B cell (primary cell): ENCODE results near the gene TIMM44. TPM values are rescaled to one million over a fixed set of nuclear protein-coding genes. Genes with fewer than 3 reads are reported as not detected.

Experiments used
- ATAC-seq: fragments of 200-7000 bp; cut with Tn5 transposase; one replicate; pipeline ENCODE4 v1.10.0; 2021; ENCODE audit warnings: low read depth, mild to moderate bottlenecking, moderate number of reproducible peaks, moderate library complexity
- CTCF ChIA-PET: fragments of 350-600 bp; sonication (Branson Sonifier 250); formaldehyde crosslinking; loops from one replicate; lab custom pipeline; 2021; ENCODE audit warnings: antibody characterized with exemption, inconsistent platforms; lab: Charles Lee
- POLR2A ChIA-PET: fragments of 350-600 bp; sonication (Branson Sonifier 250); formaldehyde crosslinking; loops from one replicate; lab custom pipeline; 2021; ENCODE audit warnings: antibody characterized with exemption; lab: Charles Lee
- DNase-seq: peaks from one replicate; pipeline ENCODE4 v3.0.0; 2013
- H2AFZ ChIP-seq: 2 replicates; pipeline ENCODE4 v1.6.1; 2012; ENCODE audit warnings: mild to moderate bottlenecking, low read depth, low read length; ENCODE audit not compliant: insufficient read depth, poor library complexity, severe bottlenecking
- H3K27ac ChIP-seq, 2 donors: 1 replicate in 1 of 2; 2 replicates in 1 of 2; pipeline ENCODE4 v1.5.1; 2012 to 2013; ENCODE audit warnings: low read length in 2 of 2, mild to moderate bottlenecking in 2 of 2, moderate library complexity in 1 of 2
- H3K27me3 ChIP-seq, 4 experiments: fragments of 200-600 bp in 1 of 4; sonication (generic) in 1 of 4; replicated peaks in 1 of 4; 1 replicate in 2 of 4; 2 replicates in 2 of 4; pipeline versions ENCODE4 v1.6.1 to v1.7.0; 2013 to 2016; ENCODE audit warnings: low read length in 3 of 4, mild to moderate bottlenecking in 2 of 4, mixed read lengths in 1 of 4, moderate library complexity in 1 of 4; ENCODE audit not compliant: insufficient read depth in 4 of 4, control insufficient read depth in 3 of 4; ENCODE audit errors: control extremely low read depth in 1 of 4
- H3K36me3 ChIP-seq, 2 experiments: replicated peaks in 1 of 2; 1 replicate in 1 of 2; 2 replicates in 1 of 2; pipeline versions ENCODE4 v1.6.1 to v1.7.1; 2013; ENCODE audit warnings: low read length in 1 of 2; ENCODE audit not compliant: insufficient read depth in 2 of 2, control insufficient read depth in 1 of 2; ENCODE audit errors: control extremely low read depth in 1 of 2, extremely low read depth in 1 of 2
- H3K4me1 ChIP-seq, 2 donors: fragments of 200-600 bp in 1 of 2; sonication (generic) in 1 of 2; 1 replicate in 1 of 2; 2 replicates in 1 of 2; pipeline versions ENCODE4 v1.5.1 to v1.6.1; 2013 to 2017; ENCODE audit warnings: low read length in 2 of 2; ENCODE audit not compliant: control insufficient read depth in 2 of 2, insufficient read depth in 2 of 2
- H3K4me2 ChIP-seq: replicated peaks from 2 replicates; pipeline ENCODE3; 2012; ENCODE audit warnings: mild to moderate bottlenecking, low read depth, low read length; ENCODE audit not compliant: poor library complexity, severe bottlenecking
- H3K4me3 ChIP-seq, 5 experiments: fragments of 200-600 bp in 1 of 5; sonication (generic) in 1 of 5; 1 replicate in 3 of 5; 2 replicates in 2 of 5; pipeline versions ENCODE4 v1.5.1 to v1.7.0; 2011 to 2016; ENCODE audit warnings: low read length in 4 of 5, mild to moderate bottlenecking in 4 of 5, low read depth in 2 of 5, control low read depth in 1 of 5, moderate library complexity in 1 of 5; ENCODE audit not compliant: insufficient read depth in 1 of 5; ENCODE audit errors: control extremely low read depth in 1 of 5, extremely low read depth in 1 of 5
- H3K79me2 ChIP-seq: fragments of 200-600 bp; sonication (generic); one replicate; pipeline ENCODE4 v1.6.0; 2016; ENCODE audit warnings: low read length; ENCODE audit not compliant: control insufficient read depth, insufficient read depth
- H3K9ac ChIP-seq: fragments of 200-600 bp; sonication (generic); 2 replicates; pipeline ENCODE4 v1.6.1; 2017; ENCODE audit warnings: mild to moderate bottlenecking, low read length, moderate library complexity
- H3K9me3 ChIP-seq, 3 donors: one replicate each; pipeline versions ENCODE4 v1.6.1 to v1.7.1; 2013; ENCODE audit warnings: low read length in 2 of 3; ENCODE audit not compliant: control insufficient read depth in 2 of 3, insufficient read depth in 1 of 3; ENCODE audit errors: control extremely low read depth in 1 of 3
- H4K20me1 ChIP-seq: 2 replicates; pipeline ENCODE4 v1.6.0; 2012; ENCODE audit warnings: mild to moderate bottlenecking, low read length; ENCODE audit not compliant: insufficient read depth, control insufficient read depth, poor library complexity, severe bottlenecking
- H3K27ac Mint-ChIP-seq: one replicate; pipeline ENCODE4 v1.8.0; 2021; ENCODE audit warnings: mixed read lengths
- H3K27me3 Mint-ChIP-seq: one replicate; pipeline ENCODE4 v1.8.0; 2021; ENCODE audit warnings: mixed read lengths
- H3K4me1 Mint-ChIP-seq: one replicate; pipeline ENCODE4 v1.8.0; 2021; ENCODE audit warnings: mixed read lengths
- H3K4me3 Mint-ChIP-seq: one replicate; pipeline ENCODE4 v1.8.0; 2021; ENCODE audit warnings: mixed read lengths
- H3K9me3 Mint-ChIP-seq: one replicate; pipeline ENCODE4 v1.8.0; 2022; ENCODE audit warnings: mixed read lengths; ENCODE audit not compliant: insufficient read depth
- CTCF ChIP-seq: fragments of 200-600 bp; IDR thresholded peaks from one replicate; pipeline ENCODE4 v1.8.0; 2022; ENCODE audit warnings: antibody characterized with exemption, mild to moderate bottlenecking
- WGBS: methylation state at CpG from one replicate; pipeline ENCODE4 v1.1.5; 2013; ENCODE audit warnings: missing lambda C conversion rate; ENCODE audit not compliant: insufficient coverage; 5-methylcytosine and 5-hydroxymethylcytosine counted together
- intact Hi-C: fragments of 100-400 bp; cut with micrococcal nuclease; formaldehyde crosslinking; loops from one replicate; pipeline ENCODE4 v1.10.0; 2022
- polyA plus RNA-seq: library from polyadenylated mRNA; depleted of rRNA; stranded (reverse); fragments of >200 nt; gene quantifications from 2 replicates; pipeline ENCODE4 v1.2.3, GENCODE V29; 2012
- total RNA-seq, 2 donors: library from RNA; stranded (reverse); fragments of 120-200 nt in 1 of 2; gene quantifications; 1 replicate in 1 of 2; 2 replicates in 1 of 2; pipeline versions ENCODE4 v1.2.3 to v1.2.4, GENCODE V29; 2013 to 2022

The TIMM44 gene
- total and polyA plus RNA-seq, 2 donors (not counting 1 experiment from before 2014, with no cell fraction given): 48.9 to 66.5 TPM

- peaks cover 0 to 13% of the 10 kb centered on the region in 2 experiments for H3K36me3 ChIP-seq
- peaks cover 29% of the 10 kb centered on the region for H3K4me1 Mint-ChIP-seq
- POLR2A ChIA-PET: interaction anchor here (0.5 to 1.3 kb wide), 4 partner anchors 12 to 202 kb away, joined by 4 to 15 read pairs (median 6); partner anchors contain the start of genes SNAPC2 and TIMM44
- peak overlapping the region; percentile 89 for H3K4me2 ChIP-seq
- peak overlapping the region; percentile 86 for H3K27ac Mint-ChIP-seq
- peak; percentile 88 for DNase-seq
- 14% methylated on average over 51 of the region's 68 CpGs for WGBS
- peak overlapping the region; percentile 59 to 82 for H3K27ac ChIP-seq
- TF ChIP-seq CTCF: no peak
- no peaks in the 10 kb centered on the region for H3K27me3 Mint-ChIP-seq
- ATAC-seq: peak; percentile 59
- CTCF ChIA-PET: interaction anchor here (0.5 to 1.6 kb wide), 8 partner anchors 14 to 250 kb away, joined by 3 to 12 read pairs (median 4); partner anchors contain the start of genes SNAPC2 and TRAPPC5
- peak overlapping the region in 4 of 5 experiments; percentile 70 to 79 (median 75) for H3K4me3 ChIP-seq
- no peaks in the 10 kb centered on the region for H3K9me3 Mint-ChIP-seq
- peak overlapping the region; percentile 66 for H2AFZ ChIP-seq
- H3K27me3 ChIP-seq: no peaks in the 10 kb centered on the region
- H3K9ac ChIP-seq: peak overlapping the region; percentile 86
- H3K79me2 ChIP-seq: peaks cover 48% of the 10 kb centered on the region
- H3K9me3 ChIP-seq: peaks cover 0 to 7% (median 0%) of the 10 kb centered on the region in 3 donors
- intact Hi-C loops: no loop called here
- H3K4me1 ChIP-seq: peaks cover 20 to 21% of the 10 kb centered on the region in 2 donors
- peaks cover 52% of the 10 kb centered on the region for H4K20me1 ChIP-seq
- H3K4me3 Mint-ChIP-seq: peak overlapping the region; percentile 84
These were observed 39.1 kb downstream of the TIMM44 start for GRCh38 chr19:7904074-7905020.
